Gastrocnemius medialis (tissue), 4 donors: ENCODE measurements around the gene DAPL1.

ENCODE experiments used
- CTCF ChIP-seq, 5 experiments: fragments of 450-650 bp in 3 of 5; fragments of 200-600 bp in 2 of 5; sonication (generic) in 2 of 5; IDR thresholded peaks in 4 of 5; conservative IDR thresholded peaks in 1 of 5; 1 replicate in 4 of 5; 2 replicates in 1 of 5; pipeline ENCODE4 v1.5.1; 2016 to 2019; ENCODE audit warnings: antibody characterized with exemption in 5 of 5, mild to moderate bottlenecking in 3 of 5, moderate library complexity in 3 of 5
- POLR2A ChIP-seq, 2 donors: fragments of 450-650 bp; IDR thresholded peaks; one replicate each; pipeline ENCODE4 v1.6.1; 2017; ENCODE audit warnings: antibody characterized with exemption in 2 of 2, mild to moderate bottlenecking in 2 of 2, moderate library complexity in 2 of 2

DNA sequence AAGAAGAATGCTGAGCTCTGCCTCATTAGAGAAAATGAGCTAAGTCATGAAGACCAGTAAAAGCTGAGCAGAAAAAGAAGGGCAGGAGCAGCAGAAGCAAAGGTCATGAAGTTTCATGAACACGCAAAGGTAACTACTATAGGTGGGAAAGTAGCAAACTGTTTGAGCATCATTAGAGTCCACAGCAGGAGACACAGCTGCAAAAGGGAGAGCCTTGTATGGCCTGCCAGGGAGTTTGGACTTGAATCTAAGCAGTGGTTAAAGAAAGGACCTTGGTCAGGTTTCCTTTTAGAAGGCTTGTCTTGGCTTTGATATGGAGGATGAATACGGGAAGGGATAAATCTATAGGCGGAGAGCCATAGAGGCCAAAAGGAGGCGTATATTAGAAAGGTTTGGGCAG lies 34.0 kb downstream of the DAPL1 start:
- TF ChIP-seq CTCF (IDR thresholded peaks at IDR 0.05 in 4 of 5, conservative IDR thresholded peaks at IDR 0.05 in 1 of 5) (no peak), POLR2A (IDR thresholded peaks at IDR 0.05) (no peak)
